ENCODE data around the gene CRABP2.

CRABP2 gene

DNA sequence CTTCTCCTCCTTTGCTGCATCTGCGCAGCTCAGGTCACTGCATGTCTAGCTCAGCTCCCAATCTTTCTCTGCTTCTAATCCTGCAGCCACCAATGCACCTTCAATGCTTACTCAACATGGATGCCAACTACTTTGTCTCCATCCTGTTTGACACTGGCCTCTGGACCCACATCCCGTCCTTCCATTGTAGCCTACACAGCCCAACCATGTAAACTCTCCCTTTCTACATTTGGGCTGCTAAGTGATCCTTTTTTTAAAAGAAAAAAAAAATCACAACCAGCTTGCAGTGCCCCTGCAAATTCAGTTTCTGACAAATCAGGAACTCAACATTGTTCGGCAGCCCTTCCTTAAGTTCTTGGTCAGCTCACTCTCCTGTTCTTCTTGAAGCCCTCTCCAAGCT lies 9.4 kb upstream of the CRABP2 start:
- no peak for DNase-seq (ENCODE audit: low read depth)
- H3K4me3 ChIP-seq (ENCODE audit: low read depth, low read length), result no peak overlapping the region

DNA sequence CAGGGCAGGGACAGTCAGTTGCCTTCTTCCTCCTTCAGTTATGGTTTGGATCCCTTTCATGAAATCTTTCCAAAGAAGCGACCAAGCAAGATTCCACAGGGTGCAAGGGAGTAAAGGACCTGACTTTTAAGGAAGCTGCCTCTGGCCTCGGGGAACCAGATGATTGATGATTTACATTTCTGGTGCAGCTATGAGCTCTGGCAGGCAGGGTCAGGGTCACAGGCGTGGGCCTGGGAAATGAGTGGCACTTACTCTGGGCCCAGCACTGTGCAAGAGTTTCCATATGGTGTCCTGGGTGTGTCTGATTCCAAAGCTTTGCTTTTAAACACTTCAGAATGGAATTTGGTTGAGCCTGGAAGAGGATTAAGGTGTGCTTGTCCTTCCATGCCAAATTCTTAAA lies 7.2 kb upstream of the CRABP2 start:
- DNase-seq (ENCODE audit: low read depth), result no peak
- H3K4me3 ChIP-seq (ENCODE audit: low read depth, low read length), result no peak overlapping the region

DNA sequence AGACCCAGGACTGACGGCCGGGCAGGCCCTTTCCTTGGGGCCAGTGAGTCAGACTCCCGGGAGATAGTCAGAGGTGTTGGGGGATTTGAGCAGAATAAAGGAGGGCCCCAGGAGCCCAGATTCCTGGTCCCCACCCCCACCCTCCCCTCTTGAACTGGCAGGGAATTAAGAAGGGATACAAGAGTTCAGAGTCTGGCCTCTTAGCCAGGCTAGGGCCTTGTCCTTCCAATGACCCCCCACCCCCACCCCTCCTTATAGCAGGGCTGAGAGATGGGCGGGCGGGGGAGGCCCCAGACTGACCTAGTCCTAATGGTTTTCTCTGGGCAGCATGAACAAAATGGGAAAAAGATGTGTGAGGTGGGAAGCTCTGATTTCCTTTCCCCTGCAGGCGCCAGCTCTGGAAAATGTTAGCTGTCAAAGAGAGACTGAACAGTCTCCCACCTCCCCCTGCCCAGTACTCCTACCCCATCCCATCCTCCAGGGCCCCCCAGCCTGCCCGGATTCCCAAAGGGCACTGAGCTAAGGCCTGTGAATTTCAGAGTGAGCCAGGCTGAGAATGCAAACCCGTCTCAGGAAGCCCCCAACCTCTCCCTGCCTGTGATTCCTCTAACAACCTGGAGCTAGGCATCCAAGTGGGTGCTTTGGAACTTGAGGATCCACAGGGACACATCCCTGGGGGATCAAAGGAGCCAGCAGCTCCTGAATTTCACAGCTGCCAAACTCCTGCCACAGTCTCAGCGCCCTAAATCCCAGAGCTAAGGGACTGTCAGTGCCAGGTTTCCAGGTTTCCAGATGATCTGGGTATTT lies 5.8 kb upstream of the CRABP2 start:
- H3K4me3 ChIP-seq (ENCODE audit: low read depth, low read length), result no peak overlapping the region
- DNase-seq (ENCODE audit: low read depth), result no peak

DNA sequence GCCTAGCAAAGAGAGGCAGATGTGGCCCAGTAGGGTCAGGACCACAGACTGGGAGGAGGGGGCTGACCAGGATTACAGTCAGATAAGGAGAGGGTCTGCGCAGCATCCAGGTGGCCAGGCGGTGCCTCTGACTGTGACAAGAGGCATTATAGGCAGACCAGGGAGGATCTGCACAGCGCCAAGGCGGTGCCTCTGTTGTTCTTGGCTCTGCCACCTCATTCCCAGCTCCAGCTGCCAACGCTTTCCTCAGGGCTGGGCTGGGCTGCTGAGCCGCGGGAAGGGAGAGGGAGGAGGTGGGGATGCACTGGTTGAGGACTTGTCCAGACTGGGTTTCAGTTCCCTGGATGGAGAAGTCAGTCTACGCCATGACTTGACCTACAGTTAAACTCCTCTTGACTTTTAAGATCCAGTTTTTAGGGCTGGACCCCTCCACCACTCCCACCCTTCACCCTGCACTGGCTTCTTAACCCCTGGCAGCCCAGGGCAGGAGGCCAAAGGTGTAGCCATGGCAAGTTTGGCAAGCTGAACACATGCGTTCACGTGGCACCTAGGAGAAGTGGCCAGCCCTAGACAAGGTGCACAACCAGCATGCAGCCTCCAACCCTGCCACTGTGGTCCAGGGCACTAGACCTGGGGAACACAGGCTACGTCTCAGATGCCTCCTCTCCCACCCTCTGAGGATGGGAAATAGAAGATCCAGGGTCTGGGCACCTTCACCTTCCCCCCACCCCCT lies 4.5 kb upstream of the CRABP2 start:
- no peak for DNase-seq (ENCODE audit: low read depth)
- no peak overlapping the region for H3K4me3 ChIP-seq (ENCODE audit: low read depth, low read length)

DNA sequence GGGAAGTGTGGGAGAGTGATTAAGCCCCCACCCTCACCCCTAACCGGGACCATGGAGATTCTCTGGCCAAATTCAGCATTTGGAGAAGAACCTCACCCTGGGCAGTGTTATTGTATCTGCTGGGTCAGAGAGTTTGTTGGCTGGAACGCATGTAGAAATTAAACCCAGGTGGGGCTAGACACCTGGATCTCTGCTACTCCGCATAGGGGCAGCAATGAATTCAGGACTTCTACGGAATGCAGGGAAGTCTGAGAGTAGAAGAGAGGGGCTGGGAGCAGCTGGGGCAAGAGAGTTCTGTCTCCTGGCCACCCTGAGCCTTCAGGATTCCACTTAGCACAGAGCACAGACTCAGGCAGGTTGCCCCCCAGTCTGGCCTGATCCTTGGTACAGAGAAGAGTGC lies 3.6 kb upstream of the CRABP2 start:
- no peak for DNase-seq (ENCODE audit: low read depth)

DNA sequence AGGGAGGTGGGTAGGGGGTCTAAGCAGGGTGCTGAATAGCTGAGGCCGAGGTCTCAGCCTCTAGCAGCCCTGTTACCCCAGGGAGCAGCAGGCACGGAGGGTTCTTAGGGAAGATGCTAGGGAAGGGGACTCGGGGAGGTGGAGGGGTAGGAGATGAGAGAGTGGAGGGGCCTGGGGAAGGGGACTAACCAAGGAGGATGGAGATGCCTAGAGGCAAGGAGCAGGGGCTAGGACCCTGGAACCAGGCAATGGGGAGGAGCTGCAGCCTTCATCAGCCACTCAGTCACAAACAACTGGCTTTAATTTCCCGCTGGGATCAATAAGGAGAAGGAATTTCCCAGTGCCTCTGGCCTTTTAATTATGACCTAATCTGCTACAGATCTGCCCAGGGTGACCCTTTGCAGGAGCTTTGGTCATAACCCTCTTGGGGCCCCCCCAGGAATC lies 2.9 kb upstream of the CRABP2 start:
- DNase-seq (ENCODE audit: low read depth), result no peak

More for the DNA sequence above, 3.6 kb upstream of the CRABP2 start:
- H3K4me3 ChIP-seq (ENCODE audit: low read depth, low read length), result no peak overlapping the region

DNA sequence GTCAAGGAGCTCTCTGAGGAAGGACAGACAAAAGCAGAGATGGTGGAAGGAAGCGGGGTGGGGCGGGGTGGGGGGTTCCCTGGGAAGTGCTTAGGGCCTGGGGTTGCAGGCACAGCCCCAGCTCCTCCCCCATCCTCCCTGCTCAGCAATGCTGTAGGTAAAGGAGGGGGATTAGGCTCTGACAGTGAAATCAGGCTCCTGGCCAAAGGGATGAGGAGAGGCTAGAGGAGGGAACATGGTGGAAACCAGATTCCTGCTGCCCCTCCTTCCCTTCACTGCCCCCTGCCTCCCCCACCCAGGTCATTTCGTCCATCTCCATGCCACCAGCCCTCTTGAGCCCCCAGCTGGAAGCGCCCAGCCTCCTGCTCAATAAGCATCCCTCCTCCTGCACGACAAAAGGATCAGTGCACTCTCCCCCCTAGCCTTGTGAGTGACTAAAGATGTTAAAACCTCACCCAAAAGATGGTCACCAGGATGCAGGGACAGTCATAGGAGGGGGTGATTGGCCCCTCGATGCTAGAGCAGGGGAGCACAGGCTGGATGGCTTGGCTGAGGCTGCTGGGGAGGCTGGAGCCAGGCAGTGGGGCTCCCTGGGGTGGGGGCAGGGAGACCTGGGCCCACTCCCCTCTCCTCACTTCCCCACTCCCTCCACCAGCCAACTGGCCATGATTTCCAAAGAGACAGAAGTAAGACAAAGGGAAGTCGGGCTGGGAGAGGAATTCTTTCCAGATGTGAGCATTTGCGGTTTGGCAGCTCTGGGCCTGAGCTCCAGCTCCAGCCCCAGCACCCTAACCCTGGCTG lies 2.2 kb upstream of the CRABP2 start:
- DNase-seq (ENCODE audit: low read depth), result no peak
- H3K4me3 ChIP-seq (ENCODE audit: low read depth, low read length), result no peak overlapping the region

More for the DNA sequence above, 2.9 kb upstream of the CRABP2 start:
- H3K4me3 ChIP-seq (ENCODE audit: low read depth, low read length), result no peak overlapping the region

DNA sequence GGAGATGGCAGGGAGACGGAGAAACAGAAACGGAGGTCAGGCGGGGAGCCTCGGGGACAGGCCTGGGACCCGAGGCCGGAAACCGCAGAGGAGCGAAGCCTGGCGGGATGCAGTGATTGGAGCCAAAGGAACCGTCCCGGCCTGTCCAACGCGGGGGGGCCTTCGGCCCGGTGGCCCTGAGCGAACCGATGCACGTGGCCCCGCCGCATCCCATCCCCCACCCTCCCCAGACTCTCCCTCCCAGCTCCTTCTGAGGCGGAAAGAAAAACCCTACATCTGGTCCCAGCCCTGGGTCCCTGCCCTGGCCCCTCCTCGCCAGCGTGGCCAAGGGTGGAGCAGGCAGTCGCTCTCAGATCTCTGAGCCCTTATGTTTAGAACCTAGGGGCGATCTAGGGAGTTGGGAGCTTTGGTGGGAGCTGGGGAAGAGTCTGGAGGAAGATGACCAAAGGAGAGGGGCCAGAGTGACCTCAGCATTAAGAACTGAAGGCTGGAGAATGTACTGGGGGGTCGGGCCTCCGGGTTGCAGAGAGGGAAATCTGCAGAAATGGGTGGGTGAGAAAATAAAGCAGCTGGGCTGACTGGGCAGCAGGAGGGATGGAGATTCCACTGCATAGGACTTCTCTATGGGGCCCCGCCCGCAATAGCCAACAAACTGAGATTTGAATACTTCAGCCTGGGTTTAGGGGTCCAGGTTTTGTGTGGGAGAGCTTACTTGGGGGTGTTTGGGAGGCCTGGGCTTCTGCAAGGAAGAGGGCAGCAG lies 1.5 kb upstream of the CRABP2 start:
- peak overlapping the region; percentile 52 for H3K4me3 ChIP-seq (ENCODE audit: low read depth, low read length)
- DNase-seq (ENCODE audit: low read depth), result no peak

DNA sequence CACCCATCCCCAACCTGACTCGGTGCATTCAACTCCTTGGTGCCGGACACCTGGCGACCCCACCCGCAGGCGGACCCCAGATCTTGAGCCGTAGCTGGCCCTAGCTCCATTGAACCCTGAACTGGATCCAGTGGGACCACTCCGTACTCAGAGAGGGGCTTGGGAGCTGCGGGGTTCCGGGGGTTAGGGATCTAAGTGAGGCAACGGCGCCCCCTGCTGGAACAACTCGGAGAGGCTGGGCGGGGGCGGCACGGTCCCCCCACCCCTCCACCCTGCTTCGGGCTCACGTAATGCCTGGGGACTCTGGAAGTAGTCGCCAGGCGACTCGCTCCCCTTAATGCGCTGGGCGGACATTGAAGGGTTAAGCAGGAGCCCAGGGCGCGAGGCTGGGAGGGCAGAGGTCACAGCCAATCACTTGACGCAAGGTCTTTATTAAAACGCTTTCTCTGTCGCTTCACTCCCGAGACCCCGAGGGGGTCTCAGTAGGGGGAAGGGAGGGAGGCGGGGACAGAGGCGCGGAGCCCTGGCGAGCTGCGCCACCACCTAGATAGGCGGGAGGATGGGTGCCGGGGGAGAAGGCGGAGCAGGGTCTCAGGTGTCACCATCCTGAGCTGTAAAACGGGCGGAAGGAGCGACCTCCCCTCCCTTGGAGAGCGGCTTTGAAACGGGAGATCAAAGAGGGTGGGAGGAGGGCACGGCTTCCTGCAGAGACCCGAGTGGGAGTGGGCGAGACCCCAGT lies 704 bp upstream of the CRABP2 start:
- H3K4me3 ChIP-seq (ENCODE audit: low read depth, low read length), result peak overlapping the region; percentile 52
- no peak for DNase-seq (ENCODE audit: low read depth)

DNA sequence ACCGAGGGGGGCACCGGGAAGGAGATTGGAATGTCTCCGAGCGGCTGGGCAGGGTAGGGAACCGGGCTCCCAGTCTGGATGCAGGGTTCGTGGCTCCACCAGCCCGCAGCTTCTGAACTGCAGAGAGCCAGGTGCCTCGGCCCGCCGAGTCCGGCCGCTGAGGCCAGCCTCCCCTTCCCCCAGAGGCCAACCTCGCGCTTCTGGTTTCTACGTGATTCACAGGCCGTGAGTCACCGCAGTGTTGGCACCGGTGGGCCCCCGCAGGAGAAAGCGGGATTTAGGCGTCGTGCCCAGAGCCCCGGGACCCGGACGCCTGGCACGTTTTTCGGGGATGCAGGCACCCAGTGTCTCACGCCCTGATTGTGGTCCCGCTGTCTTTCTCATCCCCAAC lies 458 bp downstream of the CRABP2 start:
- peak overlapping the region; percentile 52 for H3K4me3 ChIP-seq (ENCODE audit: low read depth, low read length)
- DNase-seq (ENCODE audit: low read depth), result no peak

DNA sequence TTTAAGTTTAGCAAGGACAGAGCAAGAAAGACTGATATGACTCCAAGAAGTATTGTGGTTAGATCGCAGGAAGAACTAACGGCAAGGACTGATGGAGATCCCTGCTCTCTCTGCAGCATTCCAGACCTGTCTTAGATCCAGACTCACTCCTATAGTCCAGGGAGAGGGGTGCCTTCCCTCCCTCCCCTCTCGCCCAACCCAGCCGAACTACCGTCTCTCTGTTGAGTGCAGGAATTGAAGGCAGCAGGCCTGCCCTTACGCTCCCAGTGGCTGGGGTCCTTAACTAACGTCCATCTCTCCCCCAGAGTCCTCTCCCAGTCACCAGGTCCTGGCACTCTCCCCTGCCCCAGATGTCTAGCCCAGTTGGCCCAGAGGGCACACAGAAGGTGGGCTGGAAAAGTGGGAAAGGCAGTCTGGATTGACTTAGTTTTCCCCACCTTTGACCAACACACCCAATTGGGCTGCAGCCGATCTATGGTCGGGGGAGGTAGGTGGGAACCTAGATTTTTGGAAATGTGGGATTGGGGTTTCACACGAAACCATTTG lies 1.1 kb downstream of the CRABP2 start:
- DNase-seq (ENCODE audit: low read depth), result no peak
- H3K4me3 ChIP-seq (ENCODE audit: low read depth, low read length), result peak overlapping the region; percentile 52

DNA sequence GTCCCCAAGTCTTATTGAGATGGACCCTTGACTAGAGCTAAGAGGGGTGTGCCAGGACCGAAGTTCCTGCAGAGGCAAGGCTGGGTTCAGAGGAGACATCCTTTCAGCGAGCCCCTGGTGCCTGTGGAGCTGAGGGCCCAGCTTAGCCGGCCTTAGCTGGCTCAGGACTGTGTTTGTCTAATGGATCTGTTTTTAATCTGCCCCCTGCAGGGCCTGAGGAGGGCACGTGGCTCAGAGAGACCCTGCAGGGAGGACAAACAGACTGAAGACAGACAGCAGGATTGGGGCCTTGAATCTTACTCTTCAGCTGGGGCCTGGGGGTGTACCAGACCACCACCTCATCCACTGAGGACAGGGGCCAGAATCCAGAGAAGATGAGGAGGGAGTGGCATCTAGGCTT lies 1.6 kb downstream of the CRABP2 start:
- H3K4me3 ChIP-seq (ENCODE audit: low read depth, low read length), result peak overlapping the region; percentile 52

DNA sequence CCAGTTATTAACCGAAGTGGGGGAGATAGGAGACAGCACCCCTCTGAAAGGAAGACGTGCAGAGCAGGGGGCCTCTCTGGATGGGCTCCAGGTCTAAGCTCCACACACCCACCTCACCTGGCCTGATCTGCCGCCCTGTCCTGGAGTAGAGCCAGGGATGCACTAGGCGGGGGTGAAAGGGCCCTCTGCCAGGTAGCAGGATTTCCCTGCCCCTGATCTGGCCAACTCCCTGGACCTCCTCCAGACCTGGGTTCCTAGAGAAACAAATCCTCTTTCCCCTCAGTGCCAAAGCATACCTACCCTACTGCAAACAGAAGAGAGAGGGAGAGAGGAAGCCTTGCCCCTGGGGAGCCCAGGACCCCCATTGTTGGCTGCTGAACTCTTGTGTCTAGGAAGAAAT lies 2.0 kb downstream of the CRABP2 start:
- H3K4me3 ChIP-seq (ENCODE audit: low read depth, low read length), result peak overlapping the region; percentile 52
- no peak for DNase-seq (ENCODE audit: low read depth)

More for the DNA sequence above, 1.6 kb downstream of the CRABP2 start:
- DNase-seq (ENCODE audit: low read depth), result no peak

DNA sequence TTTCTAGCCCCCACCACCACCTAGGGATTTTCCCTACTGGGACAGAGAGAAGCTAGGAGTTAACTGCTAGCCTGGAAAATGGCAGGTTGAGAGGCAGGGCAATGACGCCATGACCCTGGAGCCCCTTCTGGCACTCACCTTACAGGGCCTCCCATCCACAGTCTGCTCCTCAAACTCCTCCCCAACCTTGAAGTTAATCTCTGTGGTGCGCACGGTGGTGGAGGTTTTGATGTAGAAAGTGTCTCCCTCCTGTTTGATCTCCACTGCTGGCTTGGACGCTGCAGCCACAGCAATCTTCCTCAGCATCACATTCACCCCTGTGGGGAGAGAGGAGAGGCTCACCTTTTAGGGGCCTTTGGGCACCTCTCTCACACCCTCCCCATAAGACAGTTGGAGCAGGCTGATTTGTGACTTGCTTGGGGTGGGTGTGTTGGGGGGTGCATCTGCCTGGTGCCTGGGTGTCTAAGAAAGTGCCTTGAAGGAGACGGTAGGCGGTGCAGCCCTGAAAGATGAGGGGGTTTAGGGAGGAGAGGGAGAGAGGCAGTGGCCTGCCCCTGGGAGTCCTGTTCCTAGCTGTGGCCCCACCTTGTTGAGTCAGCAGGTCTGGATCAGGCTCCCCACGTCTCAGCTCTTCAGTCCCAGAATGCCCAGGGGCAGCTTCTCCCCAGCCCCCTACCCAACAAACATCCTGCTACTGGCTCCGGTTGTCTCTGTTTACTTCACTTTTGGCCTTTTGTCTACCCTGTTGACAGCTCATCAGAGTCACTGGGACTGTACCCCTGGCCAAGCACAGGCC lies 4.4 kb downstream of the CRABP2 start:
- DNase-seq (ENCODE audit: low read depth), result no peak
- no peak overlapping the region for H3K4me3 ChIP-seq (ENCODE audit: low read depth, low read length)

DNA sequence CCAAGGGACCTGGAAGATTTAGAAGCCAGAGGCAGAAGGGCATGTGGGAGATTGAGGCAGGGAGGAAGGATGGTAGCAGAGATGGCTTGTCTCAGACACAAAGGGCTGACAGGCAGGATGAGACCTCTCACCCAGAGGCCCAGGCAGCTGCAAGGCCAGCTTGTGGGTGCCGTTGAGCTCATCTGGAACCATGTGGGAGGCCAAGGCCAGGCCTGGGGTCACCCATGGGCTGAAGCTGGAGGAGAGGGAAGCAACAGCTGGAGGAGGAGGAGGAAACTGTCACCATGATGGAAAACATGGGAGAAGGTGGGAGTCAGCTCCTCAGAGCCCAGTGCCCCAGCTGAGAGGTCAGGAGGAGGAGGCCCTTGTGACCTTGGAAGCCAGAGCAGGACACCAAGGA lies 6.4 kb downstream of the CRABP2 start:
- H3K4me3 ChIP-seq (ENCODE audit: low read depth, low read length), result no peak overlapping the region
- DNase-seq (ENCODE audit: low read depth), result no peak

DNA sequence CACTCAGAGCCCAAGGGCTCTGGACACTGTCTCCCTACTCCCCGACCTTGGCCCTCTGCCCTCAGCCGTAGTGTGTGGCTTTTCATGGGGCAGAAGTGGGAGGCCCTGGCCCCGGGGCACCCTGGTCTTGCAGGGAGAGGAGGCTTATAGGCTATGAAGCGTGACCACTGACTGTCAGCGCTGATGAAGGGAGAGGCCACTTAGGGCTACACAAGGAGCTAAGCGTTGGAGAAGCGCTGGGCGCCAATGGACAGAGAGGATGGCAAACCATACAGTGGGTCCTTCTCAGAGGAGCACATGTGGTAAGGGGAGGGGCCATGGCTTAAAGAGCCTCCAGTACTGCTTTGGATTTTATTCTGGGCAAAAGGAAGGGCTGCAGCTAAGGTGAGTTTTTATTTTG lies 7.9 kb downstream of the CRABP2 start:
- DNase-seq (ENCODE audit: low read depth), result no peak
- H3K4me3 ChIP-seq (ENCODE audit: low read depth, low read length), result no peak overlapping the region

DNA sequence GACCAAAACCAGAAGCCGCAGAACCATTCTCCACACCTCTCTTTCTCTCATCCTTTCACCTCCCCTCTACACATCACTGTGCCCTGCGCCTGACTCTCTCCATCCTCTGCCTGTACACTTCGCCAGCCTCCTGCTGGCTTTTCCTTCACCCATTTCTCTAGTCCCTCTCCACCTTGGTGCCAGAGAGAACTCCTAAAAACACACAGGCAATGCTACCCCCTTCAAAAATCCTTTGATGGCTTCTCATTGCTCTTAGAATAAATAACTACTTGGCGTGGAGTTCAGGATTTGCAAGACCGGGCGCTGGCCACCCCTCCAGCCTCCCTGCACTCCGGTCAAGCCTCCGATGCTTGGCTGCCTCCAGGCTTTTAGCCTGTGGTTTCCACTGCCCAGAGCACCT lies 8.6 kb downstream of the CRABP2 start:
- DNase-seq (ENCODE audit: low read depth), result no peak
- no peak overlapping the region for H3K4me3 ChIP-seq (ENCODE audit: low read depth, low read length)

DNA sequence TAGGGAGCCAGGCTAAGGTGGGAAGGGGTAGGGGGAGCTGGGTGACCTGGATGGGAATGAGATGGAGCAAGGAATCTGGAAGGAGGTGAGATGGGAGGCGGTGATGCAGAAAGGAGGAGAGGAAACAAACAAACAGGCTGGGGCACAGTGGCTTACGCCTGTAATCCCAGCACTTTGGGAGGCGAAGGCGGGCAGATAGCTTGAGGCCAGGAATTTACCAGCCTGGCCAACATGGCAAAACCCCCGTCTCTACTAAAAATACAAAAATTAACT lies 10.8 kb downstream of the CRABP2 start:
- no peak for DNase-seq (ENCODE audit: low read depth)
- no peak overlapping the region for H3K4me3 ChIP-seq (ENCODE audit: low read depth, low read length)

Data from skeletal muscle cell (primary cell).